Pericardium fibroblast (primary cell): ENCODE measurements around the gene MOB1A. TPM values are rescaled to one million over a fixed set of nuclear protein-coding genes. Genes with fewer than 3 reads are reported as not detected.

Experiments
- total RNA-seq: library from RNA; depleted of rRNA; stranded (reverse); fragments of >200 nt; gene quantifications from 2 replicates; pipeline ENCODE4 v1.2.3, GENCODE V29; 2015

MOB1A gene
- total RNA-seq = 66.5 and 71.0 TPM in 2 replicates

DNA sequence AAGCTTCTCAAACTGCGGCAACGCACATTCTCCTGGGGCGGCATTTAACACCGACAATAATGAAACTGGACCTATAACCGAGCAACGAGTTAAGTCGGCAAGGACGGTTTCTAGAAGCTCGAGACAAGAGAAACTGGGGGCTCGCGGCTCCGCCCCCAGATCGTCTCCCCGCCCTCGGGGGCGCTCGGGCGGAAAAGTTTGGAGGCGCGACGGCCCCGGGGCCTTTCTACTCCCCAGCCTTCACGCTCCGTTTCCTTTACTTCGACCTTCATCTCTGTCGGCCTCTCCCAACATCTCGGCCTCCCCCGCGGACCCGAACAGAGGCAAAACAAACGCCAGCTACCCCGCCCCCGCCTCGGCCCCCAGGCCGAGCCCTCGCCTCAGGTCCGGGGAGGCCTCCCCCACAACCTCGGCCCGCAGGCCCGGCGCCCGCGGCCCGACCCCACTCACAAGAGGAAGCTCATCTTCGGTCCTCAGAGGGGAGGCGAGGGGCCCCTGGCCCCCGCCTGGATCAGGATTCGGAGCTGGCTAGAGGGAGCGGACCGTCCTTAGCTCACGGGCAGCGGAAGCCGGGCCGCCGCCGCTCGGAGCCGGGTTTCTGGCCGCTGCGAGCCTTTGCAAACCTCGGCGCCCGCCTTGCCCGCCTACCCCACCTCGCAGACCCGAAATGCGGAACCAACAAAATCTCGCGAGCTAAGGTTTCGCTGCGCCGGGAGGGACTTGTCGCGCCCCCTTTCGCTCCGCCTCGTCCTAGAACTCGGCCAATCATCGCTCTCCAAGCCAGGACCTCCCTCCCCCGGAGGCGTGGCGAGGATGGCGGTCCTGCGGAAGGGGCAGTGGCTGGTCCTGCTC lies at the start of gene MOB1A:
MOB1A (minus strand) TSS at position 669 of the 852 bp plus-strand sequence; CDS start at position 464, 205 bp downstream.

DNA sequence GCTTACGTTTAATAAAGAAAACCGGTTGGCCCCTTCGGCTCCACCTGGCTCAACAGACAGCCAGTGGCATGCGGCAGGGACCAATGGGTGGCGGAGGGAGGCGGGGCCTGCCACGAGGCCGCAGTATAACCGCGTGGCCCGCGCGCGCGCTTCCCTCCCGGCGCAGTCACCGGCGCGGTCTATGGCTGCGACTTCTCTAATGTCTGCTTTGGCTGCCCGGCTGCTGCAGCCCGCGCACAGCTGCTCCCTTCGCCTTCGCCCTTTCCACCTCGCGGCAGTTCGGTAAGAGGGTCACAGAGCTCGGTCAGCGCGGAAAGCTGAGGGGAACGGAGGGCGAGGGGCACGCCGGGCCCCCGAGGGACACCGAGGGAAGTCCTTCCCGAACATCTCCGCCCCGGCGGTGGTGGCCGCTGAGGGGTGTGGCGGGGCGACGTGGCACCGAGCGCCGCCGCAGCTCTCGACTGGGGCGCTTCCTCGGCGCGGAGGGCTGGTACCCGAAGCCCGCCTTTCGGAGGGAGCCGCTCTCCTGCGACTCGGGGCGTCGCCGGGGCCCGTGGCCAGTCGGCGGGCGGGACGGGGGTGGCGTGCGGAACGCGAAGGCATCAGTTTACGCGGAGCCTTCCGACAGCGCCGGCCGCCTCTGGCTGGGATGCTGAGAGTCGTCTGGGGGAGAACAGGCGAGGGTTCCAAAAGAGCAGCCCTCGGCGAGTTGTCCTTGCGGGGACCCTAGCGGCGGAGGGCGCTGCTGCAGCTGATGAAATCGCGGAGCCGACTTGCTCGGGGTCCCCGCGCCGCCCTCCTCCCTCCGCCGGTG lies 20.0 kb upstream of the MOB1A start, which contains the start of gene MTHFD2:
MTHFD2 (plus strand) TSS at position 155 of the 814 bp plus-strand sequence; CDS start at position 182, 27 bp downstream.

DNA sequence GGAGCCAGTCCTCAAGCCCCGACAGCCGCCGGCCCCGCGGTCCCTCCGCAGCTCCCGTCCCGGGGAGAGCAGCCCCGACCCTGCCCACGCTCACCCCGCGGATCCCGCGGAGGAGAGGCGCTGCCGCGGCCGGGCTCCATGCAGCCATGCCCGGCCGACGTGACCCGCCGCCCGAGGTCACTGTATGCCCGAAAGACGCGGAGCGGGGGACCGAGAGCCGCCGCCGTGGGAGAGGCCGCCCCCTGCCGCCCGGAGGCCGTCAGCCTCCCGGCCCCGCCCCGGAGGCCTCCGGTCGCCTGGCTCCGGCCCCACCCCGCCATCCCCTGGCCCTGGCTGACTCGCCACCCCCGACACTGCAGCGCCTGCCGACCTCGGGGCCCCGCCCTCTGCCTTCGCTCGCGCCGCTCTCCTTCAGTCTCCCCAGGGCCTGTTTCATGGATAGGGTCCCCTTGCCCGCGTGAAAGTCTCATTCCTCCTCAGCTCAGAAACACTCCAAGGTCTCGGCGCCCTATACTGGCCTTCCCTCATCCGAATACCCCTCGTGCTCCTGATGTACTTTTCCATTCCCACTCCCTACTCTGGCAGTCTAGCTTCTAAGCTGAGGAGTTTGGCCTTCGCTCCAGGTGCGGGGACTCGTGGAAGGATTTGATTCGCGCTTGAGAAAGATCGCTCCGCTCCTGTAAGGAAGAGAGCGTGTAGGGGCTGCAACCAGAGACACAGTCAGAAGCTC lies 30.8 kb downstream of the MOB1A start, which contains the start of gene BOLA3:
BOLA3 (minus strand) TSS at position 186 of the 730 bp plus-strand sequence; CDS start at position 148, 38 bp downstream.

Other genes with a start within 250 kb of the MOB1A start
- gene TET3, start 194.0 kb downstream of the MOB1A start, total RNA-seq = 2.2 and 4.0 TPM in 2 replicates
- 58.0 and 69.8 TPM in 2 replicates for gene BOLA3, start 31.0 kb downstream of the MOB1A start, total RNA-seq
- 136 and 159 TPM in 2 replicates for gene MTHFD2, start 19.7 kb upstream of the MOB1A start, total RNA-seq
- under 0.01 TPM in 1 of 2 replicates, not detected in the other for gene SLC4A5, start 164.5 kb upstream of the MOB1A start, total RNA-seq
- 114 and 172 TPM in 2 replicates for gene DCTN1, start 201.4 kb upstream of the MOB1A start, total RNA-seq
- gene C2orf81, start 242.7 kb upstream of the MOB1A start, total RNA-seq = 2.0 and 2.7 TPM in 2 replicates
- gene WDR54, start 242.9 kb upstream of the MOB1A start, total RNA-seq = 23.5 and 27.3 TPM in 2 replicates